H7 (cell line): Measurements from ENCODE around the gene WDR7. TPM values are rescaled to one million over a fixed set of nuclear protein-coding genes. Genes with fewer than 3 reads are reported as not detected.

ENCODE experiments used
- DNase-seq: peaks from one replicate; pipeline ENCODE4 v3.0.0; 2012
- H3K27me3 ChIP-seq: 2 replicates; pipeline ENCODE4 v1.6.0; 2011; ENCODE audit warnings: mild to moderate bottlenecking, low read length; ENCODE audit not compliant: control insufficient read depth, insufficient read depth
- H3K36me3 ChIP-seq: replicated peaks from 2 replicates; pipeline ENCODE4 v1.5.1; 2011; ENCODE audit warnings: low read length; ENCODE audit not compliant: control insufficient read depth, insufficient read depth
- H3K4me3 ChIP-seq: 2 replicates; pipeline ENCODE4 v1.5.1; 2011; ENCODE audit warnings: low read depth, mild to moderate bottlenecking, control low read depth, low read length, moderate library complexity; ENCODE audit not compliant: insufficient read depth
- total RNA-seq: library from RNA; depleted of rRNA; stranded (reverse); fragments of >200 nt; shearing (Covaris generic); gene quantifications from 2 replicates; pipeline ENCODE4 v1.2.3, GENCODE V29; 2014

WDR7 gene
- total RNA-seq, 1 experiment from 2014 or later, result 6.2 TPM

- no peak overlapping the region for H3K4me3 ChIP-seq
- no peaks in the 10 kb centered on the region for H3K27me3 ChIP-seq
- DNase-seq, result no peak
- no peaks in the 10 kb centered on the region for H3K36me3 ChIP-seq
These were observed 119.7 kb downstream of the WDR7 start for GRCh38 chr18:56770873-56771272.

GRCh38 chr18:56775701-56776100 is 124.5 kb downstream of the WDR7 start:
- no peak overlapping the region for H3K4me3 ChIP-seq
- H3K36me3 ChIP-seq, result no peaks in the 10 kb centered on the region
- no peak for DNase-seq
- no peaks in the 10 kb centered on the region for H3K27me3 ChIP-seq

- Histone ChIP-seq H3K36me3 (no peaks in the 10 kb centered on the region), H3K4me3 (no peak overlapping the region), H3K27me3 (no peaks in the 10 kb centered on the region)
- DNase-seq, result no peak
These were observed 136.2 kb downstream of the WDR7 start for GRCh38 chr18:56787390-56787789.

GRCh38 chr18:56789004-56789888 is 138.1 kb downstream of the WDR7 start:
- peak; percentile 5 for DNase-seq
- no peaks in the 10 kb centered on the region for H3K27me3 ChIP-seq
- no peaks in the 10 kb centered on the region for H3K36me3 ChIP-seq
- no peak overlapping the region for H3K4me3 ChIP-seq

GRCh38 chr18:56789889-56790180 is 138.7 kb downstream of the WDR7 start:
- no peaks in the 10 kb centered on the region for H3K36me3 ChIP-seq
- no peak for DNase-seq
- no peaks in the 10 kb centered on the region for H3K27me3 ChIP-seq
- H3K4me3 ChIP-seq, result no peak overlapping the region

GRCh38 chr18:56795381-56795780 is 144.2 kb downstream of the WDR7 start:
- Histone ChIP-seq H3K4me3 (no peak overlapping the region), H3K27me3 (no peaks in the 10 kb centered on the region), H3K36me3 (no peaks in the 10 kb centered on the region)
- no peak for DNase-seq

GRCh38 chr18:56799756-56800155 is 148.6 kb downstream of the WDR7 start:
- no peak overlapping the region for H3K4me3 ChIP-seq
- no peaks in the 10 kb centered on the region for H3K27me3 ChIP-seq
- no peaks in the 10 kb centered on the region for H3K36me3 ChIP-seq
- no peak for DNase-seq

GRCh38 chr18:56803051-56803450 is 151.9 kb downstream of the WDR7 start:
- H3K4me3 ChIP-seq, result no peak overlapping the region
- DNase-seq, result no peak
- H3K36me3 ChIP-seq, result no peaks in the 10 kb centered on the region
- no peaks in the 10 kb centered on the region for H3K27me3 ChIP-seq

GRCh38 chr18:56804395-56804794 is 153.2 kb downstream of the WDR7 start:
- no peaks in the 10 kb centered on the region for H3K27me3 ChIP-seq
- no peaks in the 10 kb centered on the region for H3K36me3 ChIP-seq
- H3K4me3 ChIP-seq, result no peak overlapping the region
- DNase-seq, result no peak

- Histone ChIP-seq H3K36me3 (no peaks in the 10 kb centered on the region), H3K27me3 (no peaks in the 10 kb centered on the region), H3K4me3 (no peak overlapping the region)
- no peak for DNase-seq
These were observed 156.7 kb downstream of the WDR7 start for GRCh38 chr18:56807901-56808300.

- no peak overlapping the region for H3K4me3 ChIP-seq
- no peak for DNase-seq
These were observed 161.5 kb downstream of the WDR7 start for GRCh38 chr18:56812674-56813073.

GRCh38 chr18:56815926-56816325 is 164.8 kb downstream of the WDR7 start:
- Histone ChIP-seq H3K36me3 (no peaks in the 10 kb centered on the region), H3K27me3 (no peaks in the 10 kb centered on the region), H3K4me3 (no peak overlapping the region)
- DNase-seq, result no peak

More at GRCh38 chr18:56812674-56813073, 161.5 kb downstream of the WDR7 start:
- H3K27me3 ChIP-seq, result no peaks in the 10 kb centered on the region
- H3K36me3 ChIP-seq, result no peaks in the 10 kb centered on the region

GRCh38 chr18:56823986-56824565 is 172.9 kb downstream of the WDR7 start:
- Histone ChIP-seq H3K4me3 (no peak overlapping the region), H3K27me3 (no peaks in the 10 kb centered on the region), H3K36me3 (no peaks in the 10 kb centered on the region)
- no peak for DNase-seq

GRCh38 chr18:56825321-56825720 is 174.2 kb downstream of the WDR7 start:
- no peaks in the 10 kb centered on the region for H3K36me3 ChIP-seq

GRCh38 chr18:56825878-56826277 is 174.7 kb downstream of the WDR7 start:
- no peak for DNase-seq
- H3K4me3 ChIP-seq, result no peak overlapping the region
- H3K36me3 ChIP-seq, result no peaks in the 10 kb centered on the region
- no peaks in the 10 kb centered on the region for H3K27me3 ChIP-seq

More at GRCh38 chr18:56825321-56825720, 174.2 kb downstream of the WDR7 start:
- DNase-seq, result no peak
- Histone ChIP-seq H3K27me3 (no peaks in the 10 kb centered on the region), H3K4me3 (no peak overlapping the region)
